HG03025 (cell line): ENCODE measurements around the gene YY1.

Experiments used
- ATAC-seq: cut with Tn5 transposase; IDR thresholded peaks from one replicate; pipeline ENCODE4 v1.9.1; 2021; ENCODE audit warnings: mild to moderate bottlenecking, moderate library complexity; ENCODE audit not compliant: unreplicated experiment, low FRiP score

The YY1 gene

DNA sequence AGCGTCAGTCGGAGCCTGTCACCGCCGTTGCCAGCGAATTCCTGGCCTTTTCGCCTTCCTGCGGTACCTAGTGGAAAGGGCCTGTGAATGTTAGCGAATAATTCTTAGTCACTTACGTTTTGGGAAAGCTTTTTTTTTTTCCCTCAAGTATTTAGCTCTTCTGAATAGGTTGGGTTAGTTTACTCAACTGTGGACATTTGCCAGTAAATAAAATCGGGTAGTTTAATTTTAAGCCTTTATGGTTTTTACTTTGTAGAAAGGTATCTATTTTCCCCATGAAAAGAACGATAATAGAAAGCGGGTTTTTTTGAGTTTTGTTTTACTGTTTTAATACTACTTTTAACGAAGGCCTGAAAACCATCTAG is 1.7 kb downstream of the YY1 start:
- ATAC-seq, result no peak

DNA sequence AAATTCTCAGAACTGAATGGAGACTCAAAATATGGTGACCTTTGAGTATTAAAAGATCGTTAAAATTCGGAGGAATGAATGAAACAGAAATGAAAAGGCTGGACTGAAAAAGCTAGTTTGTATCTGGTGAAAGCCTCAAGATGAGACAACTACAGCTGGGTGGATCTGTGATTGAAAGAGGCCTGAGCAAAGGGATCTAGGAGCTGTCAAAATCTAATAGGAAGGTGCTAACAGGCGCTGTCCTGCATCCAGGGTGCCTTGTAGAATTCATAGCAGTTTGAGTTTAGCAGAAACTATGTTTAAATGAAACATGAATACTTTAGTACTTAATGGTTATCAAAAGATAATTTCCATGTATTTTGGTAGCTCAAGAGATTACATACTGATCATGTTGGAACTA is 2.3 kb downstream of the YY1 start:
- ATAC-seq, result no peak

DNA sequence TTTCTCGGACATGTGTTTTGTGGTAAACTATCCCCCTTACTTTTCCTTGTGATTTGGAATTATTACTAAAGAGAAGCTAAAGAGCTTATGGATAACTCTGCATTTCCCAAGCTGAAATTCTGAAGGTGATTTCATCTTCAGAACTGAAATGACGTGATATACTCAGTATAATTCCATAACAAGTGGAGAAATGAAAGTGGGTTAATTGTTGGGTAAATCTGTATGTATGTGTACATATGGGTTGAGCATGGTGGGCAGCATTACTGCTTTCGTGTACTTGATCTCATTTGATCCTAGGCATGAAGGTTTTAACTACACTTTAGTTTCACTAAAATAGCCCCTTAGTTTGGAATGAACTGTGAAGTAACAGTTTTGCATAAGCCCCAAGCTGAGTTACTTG is 4.1 kb downstream of the YY1 start:
- ATAC-seq, result no peak

DNA sequence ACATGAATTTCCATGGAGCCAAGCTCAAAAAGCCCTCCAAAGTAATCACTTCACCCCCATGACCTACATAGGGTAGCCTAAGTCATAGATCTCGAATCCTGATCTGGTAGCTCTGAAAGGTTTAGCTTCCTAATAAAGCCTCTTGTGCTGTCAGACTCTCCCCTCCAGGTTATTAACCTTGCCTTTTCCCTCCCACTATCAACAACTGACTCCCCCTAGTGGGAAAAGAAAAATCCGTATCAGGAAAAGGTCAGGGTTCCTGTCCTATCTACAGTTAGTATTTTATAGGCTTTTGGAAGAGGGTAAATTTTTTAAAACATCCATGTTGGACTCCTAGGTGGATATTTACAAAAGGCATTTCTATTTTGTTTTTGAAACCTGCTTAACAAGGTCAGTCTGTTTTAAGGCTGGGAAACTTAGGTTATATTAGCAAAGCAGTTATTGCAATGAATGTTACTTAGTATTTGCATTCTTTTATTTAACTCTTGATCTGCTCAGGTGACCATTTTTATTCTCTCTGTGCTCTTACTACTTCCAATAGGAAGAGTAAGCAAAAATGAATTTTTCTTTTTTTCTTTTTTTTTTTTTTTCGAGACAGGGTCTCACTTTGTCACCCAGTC is 8.0 kb downstream of the YY1 start:
- no peak for ATAC-seq

DNA sequence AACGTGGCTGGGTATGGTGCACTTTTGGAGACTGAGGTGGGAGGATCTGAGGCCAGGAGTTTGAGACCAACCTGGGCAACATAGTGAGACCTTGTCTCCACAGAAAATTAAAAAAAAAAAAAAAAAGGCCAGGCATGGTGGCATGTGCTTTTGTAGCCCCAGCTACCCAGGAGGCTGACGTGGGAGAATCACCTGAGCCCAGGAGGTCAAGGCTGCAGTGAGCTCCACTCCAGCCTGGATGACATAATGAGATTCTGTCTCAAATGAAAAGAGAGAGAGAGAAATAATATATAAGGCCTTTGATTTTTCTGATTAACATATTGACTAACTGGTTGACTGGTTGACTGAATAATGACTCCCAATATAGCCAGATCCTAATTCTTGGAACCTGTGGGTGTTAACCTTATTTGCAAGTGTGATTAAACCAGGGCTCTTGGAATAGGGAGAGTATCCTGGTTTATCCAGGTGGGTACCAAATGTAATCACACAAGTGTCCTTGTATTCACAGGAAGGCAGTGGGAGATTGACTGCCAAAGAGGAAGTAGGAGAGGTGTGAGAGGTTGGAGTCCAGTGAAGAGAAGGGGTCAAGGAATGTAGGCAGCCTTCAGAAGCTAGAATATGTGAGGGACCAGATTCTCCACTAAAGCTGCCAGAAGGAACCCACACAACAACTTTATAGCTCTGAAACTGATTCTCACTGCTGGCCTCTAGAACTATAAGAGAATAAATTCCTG is 12.0 kb downstream of the YY1 start:
- no peak for ATAC-seq

DNA sequence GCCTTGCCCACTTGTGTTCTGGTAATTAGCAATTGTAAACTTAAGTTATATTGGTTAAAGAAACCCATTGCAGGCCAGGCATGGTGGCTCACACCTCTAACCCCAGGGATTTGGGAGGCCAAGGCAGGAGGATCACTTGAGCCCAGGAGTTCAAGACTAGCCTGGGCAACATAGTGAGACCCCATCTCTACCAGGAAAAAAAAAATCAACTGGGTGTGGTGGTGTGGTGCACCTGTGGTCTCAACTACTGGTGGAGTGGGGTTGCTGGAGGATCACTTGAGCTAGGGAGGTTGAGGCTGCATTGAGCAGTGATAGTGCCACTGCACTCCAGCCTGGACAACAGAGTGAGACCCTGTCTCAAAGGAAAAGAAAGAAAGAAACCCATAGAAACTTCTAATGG is 13.7 kb downstream of the YY1 start:
- no peak for ATAC-seq

DNA sequence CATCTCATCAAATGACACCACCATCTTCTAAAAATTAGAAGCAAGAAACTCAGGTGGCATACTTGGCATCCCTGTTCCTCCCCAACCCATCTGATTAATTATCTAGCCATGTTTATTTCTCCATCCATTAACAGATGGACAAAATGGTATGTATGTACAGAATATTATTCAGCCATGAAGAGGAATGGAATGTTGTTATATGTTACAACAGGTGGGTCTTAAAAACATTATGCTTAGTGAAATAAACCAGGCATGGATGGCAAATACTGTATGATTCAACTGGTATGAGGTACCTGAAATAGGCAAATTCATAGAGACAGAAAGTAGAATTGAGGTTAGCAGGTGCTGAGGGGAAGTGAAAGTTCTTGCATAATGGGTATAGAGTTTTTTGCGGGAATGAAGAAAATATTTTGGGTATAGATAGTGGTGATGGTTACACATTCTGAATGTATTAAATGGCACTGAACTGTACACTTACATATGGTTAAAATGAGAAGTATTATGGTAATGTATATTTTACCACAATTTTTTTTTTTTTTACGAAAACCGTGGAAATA is 17.5 kb downstream of the YY1 start:
- peak; percentile 56 for ATAC-seq

DNA sequence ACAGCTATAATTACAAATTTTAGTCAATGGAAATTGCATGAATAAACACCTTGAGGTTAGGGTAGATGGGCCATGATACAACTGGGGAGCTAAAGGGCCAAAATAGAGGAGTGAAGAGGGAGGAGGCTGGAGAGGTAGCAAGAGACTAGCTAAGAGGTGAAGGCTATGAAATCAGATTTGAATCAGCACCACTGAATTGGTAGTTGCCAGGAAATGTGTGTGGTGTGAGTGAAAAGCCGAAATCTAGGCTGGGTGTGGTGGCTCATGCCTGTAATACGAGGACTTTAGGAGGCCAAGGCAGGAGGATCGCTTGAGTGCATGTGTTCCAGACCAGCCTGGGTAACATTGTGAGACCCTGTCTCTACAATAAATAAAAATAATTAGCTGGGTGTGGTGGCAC is 22.7 kb downstream of the YY1 start:
- no peak for ATAC-seq

DNA sequence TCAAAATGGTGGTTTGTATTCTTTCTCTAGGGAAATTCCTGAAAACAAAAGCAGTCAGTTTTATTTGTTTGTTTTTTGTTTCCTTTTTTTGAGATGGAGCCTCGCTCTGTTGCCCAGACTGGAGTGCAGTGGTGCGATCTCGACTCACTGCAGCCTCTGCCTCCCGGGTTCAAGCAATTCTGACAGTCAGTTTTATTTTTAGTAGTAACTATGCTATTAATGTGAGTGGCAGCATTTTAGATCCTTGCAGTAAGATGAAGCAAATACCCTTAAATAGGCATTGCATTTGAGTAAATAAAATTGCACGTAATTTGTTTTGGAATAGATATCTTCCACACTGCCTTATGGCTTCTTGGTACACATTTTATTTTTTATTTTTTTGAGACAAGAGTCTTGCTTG is 23.6 kb downstream of the YY1 start:
- ATAC-seq, result no peak

DNA sequence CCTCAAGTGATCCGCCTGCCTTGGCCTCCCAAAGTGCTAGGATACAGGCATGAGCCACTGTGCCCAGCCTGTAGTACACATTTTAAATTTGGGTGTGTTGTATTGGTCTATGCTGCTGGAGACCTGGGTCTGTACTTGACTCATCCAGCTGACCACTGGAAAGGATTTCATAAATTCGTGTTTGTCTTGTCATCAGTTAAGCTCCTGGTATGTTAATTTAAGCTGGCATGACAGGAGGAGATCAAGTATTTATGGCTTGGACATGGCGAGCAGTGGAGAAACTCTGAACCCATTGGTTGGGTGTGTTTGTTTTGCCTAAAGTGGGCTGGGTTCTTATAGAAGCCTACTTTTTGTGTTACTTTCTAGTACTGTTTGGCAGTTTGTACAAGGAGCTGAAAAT is 24.2 kb downstream of the YY1 start:
- ATAC-seq, result no peak

DNA sequence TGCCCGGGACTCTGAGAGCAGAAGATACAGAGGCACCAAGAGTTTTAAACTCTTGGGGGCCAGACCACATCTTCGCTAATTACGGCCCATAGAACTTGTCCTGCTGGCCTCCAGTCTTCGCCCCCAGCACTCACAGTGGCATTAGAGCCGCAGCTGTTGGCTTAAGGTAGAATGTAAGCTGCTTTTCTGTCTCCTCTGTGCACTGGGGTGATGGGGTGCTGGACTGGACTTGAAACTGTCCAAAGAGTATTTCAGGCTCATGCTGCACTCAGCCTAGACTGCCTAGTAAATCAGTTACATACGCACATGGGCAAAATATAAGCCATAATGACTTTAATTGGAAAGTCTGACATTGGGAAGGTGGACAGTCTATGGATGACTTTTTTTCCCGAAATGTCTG is 29.0 kb downstream of the YY1 start:
- no peak for ATAC-seq

DNA sequence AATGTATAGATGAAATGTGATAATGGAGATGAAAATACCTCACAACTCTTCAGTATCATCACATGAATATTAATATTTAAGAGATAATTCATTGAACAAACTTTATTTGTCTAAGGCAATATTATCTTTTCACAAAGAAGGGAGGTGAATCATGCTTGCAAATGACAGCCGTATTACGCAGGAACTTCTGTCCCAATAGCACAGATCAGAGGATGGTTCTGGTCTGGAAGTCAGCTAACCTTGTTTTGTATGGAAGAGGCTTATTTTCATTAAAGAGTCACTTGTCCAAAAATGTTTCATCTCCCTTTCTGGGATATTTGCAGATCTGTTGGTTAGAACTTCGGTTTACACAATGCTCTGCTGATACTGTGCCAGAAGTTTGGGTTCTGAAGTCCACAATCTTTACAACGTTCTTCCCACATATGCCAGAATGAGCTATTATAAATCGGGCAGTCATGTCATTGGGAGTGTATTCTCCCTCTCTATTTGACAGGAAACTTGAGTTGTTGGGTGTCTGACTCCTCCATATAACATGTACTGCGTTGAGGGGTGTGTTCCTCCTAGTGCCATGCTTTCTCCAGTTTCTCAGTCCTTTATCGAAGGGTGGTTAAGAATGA is 29.8 kb downstream of the YY1 start:
- no peak for ATAC-seq

DNA sequence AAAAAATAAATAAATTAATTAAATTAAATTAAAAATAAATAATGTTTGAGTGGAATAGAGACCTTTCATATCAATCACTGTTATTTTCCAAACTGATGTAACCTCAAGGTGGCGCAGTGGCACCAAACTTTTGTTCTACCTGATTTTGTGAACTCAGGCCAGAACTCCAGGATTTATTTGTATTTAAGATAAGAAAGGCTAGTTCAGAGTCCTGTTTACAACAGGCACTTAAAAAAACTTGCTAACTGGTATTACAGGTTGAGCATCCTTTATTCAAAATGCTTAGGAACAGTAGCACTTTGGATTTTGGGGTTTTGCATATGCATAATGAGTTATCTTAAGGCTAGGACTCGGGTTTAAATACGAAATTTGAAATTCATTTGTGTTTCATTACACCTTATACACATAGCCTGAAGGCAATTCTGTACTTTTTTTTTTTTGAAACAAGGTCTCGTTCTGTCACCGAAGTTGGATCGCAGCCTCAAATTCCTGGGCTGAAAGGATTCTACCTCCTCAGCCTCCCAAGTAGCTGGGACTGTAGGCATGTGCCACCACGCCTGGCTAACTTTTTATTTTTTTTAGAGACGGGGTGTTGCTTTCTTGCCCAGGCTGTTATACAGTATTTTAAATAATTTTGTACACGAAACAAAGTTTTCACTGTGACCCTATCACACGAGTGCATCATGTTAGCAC is 32.4 kb downstream of the YY1 start:
- no peak for ATAC-seq

DNA sequence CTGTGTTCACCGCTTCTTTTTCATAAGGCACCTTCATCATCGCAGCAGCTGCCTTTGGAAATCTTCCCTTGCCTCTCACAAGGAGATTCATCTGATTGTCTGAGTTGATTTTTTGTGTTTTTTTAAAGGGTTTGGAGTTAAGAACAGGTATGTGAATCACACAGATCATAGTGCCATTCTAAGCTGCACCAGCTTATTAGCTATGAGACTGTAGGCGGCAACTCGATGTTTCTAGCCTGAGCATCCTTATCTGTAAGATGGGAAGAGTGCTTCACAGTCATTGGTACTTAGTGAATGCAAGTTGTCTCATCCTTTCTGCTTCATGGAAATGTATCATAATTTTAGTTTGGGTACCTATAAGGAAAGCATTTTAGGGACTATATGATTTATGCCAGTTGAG is 35.3 kb downstream of the YY1 start:
- no peak for ATAC-seq

DNA sequence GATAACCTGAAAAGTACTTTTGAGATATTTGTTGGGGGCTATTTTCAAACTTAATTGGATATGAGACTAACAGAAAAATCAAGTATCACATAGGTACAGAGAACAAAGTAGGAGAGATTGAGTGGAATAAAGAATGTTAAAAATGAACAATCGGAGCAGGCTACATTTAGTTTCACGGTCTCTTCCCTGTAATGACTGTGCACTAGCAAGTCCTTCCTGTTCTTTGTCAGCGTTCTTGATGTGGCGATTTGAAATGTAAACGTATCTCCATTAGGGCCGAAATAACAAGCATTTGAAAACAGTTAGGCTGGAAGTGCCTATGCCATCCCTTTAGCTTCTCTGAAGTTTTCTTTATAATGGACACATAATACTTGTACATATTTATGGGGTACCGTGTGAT is 36.3 kb downstream of the YY1 start:
- no peak for ATAC-seq

DNA sequence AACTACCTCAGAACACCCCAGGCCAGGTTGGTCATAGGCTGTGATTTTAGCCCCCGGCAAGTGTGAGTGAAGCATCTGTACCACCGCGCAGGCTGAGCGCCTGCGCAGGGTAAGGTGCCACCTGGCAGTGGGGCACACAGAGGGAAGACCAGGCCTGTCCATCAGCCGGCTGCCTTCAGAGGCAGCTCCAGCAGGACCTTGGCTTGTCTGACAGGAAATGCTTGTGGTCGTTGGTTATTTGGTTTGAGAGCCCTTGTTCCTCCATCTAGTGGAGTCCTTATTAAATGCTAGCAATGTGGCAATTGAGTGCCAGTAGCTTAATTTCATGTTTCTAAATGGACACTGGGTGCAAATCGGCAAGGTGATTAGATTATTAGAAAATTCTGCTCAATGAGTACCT is 39.8 kb downstream of the YY1 start:
- ATAC-seq, result no peak

DNA sequence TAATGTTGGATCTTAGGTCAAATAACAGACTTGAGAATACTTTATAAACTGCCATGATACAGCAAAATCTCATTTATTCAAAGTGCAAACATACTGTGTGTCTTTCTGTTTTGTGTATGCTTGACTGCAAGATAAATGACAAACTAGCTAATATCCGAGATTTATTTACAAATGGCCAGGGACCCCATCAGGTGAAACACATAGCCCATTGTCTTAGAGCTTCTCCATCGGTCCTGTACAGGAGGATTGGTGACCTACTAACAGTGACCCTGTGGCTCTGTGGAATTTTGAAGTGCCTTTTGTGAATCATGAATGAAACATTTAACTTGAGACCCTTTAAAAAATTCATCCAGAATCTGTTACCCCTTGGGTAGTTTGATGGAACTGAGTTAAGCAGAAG is 40.2 kb downstream of the YY1 start:
- ATAC-seq, result no peak

DNA sequence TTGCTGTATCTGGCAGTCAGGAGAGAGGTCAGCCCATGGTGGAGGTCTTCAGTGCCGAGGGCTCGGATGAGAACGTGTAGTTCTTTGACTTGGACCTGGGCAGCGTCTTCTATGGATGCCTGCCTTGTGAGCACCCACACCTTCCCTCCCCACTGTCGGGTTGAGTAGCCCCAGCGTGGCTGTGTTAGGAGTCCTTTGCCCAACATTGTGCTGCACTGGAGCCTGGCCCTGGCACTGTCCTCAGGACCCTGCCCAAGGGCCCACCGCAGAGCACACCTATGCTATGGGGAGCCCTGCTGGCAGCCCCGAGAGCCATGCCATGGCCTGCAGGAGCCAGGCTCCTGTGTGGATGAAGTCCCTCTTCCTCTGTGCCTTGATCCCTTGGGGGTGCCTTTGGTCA is 40.6 kb downstream of the YY1 start:
- ATAC-seq, result no peak

DNA sequence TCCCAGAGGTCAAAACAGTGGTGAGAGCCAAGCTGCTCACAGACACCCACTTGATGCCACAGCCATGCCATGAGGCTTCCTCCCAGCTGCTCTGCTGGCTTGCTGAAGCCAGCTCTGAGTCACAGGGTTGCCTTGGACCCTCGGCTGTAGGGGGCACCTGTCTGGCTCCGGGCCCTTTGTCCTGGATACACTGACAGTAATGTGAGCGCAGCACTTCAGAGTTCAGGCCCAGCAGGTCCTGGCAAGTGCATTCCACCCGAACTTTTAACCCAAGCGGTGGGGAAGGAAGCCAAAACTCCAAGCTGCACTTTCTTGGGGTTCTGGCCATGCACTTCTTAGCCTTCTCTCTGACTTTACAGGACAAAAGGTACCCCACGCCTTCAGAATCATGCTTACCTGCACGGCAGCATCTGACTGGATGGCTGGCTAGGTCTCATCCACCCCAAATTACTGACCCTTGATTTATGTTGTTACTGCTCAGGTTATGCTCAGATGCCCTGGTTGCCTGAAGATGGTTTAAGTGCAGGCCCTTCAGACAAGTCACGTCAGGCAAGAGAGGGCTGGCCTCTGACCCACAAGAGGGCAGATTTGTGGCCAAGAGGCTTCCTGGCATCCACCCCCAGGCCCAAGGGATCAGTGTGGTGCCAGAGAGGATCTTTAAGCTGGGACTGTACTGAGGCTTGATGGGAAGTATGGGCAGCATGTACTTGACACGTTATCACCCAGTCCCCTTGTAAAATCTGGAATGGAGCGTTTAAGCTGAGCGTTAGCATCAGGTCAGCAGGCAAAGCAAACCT is 42.5 kb downstream of the YY1 start:
- ATAC-seq, result no peak

DNA sequence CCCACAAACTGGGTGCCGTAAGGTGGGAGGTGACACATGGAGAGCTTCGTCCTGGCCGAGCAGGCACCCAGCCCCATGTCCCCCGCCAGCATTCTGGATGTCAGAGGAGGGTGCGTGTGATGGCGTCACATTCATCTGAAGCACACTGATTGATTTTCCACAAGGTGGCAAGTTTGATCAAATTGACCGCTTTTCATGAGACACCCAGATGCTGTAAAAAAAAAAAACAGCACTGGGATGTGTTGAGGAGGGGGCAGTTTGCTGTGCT is 43.1 kb downstream of the YY1 start:
- no peak for ATAC-seq
